NOMO-1 treated with dmso at 0.1 percent for 144 hours (cell line): ENCODE data around the gene MRPL44.

ENCODE experiments used
- DNase-seq: peaks from one replicate; lab custom pipeline; 2025; ENCODE audit not compliant: unreplicated experiment; lab: John Stamatoyannopoulos, UW

MRPL44 gene

DNA sequence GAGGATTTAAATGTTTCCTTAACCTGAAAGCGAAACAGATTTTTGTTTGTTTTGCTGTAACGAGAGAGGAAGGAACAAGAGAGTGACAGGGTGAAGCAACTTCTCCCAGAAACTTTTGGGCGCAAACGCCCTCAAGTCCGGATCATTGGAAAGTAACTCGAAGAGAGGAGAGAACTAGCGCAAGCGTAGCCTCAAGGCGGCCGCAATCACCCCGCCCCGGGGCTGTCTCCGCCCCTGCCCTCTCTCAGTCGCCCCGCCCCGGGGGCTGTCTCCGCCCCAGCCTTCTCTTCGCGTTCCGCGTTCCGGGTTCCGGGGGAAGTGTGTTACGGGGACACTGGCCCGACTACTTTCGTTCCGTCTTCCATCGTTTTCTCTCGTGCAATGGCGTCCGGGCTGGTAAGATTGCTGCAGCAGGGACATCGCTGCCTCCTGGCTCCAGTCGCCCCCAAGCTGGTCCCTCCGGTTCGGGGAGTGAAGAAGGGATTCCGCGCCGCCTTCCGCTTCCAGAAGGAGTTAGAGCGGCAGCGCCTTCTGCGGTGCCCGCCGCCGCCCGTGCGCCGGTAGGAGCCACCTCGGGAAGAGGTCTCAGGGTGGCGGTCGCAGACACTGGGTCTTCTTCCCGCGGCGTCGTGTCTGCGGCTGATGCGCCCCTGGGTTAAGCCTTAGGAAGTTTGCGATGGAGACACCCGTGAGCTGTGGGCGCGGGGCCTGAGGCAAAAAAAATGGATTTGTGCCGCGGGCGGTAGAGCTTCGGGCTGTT is at the start of gene MRPL44:
MRPL44 (plus strand) TSS at position 372 of the 760 bp plus-strand sequence; CDS start at position 382, 10 bp downstream.
- peak; percentile 96 for DNase-seq

DNA sequence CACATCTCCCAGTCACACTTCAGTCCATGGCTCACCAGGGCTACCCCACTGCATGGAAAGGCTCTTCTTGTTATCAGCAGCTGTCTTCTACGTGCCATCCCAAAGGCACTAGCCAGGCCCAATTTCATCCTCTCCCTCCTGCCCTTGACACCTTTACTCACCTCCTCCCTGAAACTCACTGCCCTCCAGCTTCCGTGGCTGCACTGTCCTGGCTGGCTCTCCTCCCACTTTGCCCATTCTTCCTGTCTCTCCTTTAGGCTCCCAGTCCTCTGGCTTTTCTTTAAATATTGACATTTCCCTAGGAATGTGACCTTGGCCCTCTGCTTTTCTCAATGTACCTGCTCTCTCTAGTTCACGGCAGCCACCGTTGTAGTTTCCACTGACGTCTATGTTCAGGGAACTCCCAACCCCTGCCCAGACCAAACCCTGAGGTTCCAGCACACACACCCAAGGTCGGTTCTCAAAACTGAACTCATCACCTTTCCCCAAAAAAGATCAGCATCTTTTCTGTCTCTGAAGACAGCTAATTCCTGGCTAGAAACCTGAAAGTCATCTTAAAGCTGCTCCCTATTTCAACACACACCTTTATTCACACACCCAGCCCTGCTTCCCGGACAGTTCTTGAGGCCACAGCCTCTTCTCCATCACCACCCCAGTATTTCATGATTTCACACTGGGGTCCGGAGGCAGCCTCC is 48.8 kb upstream of the MRPL44 start:
- DNase-seq, result no peak

- DNase-seq, result no peak
Measured at GRCh38 chr2:223909001-223909741, 48.1 kb upstream of the MRPL44 start.

GRCh38 chr2:223914324-223914723 is 42.9 kb upstream of the MRPL44 start:
- no peak for DNase-seq

DNA sequence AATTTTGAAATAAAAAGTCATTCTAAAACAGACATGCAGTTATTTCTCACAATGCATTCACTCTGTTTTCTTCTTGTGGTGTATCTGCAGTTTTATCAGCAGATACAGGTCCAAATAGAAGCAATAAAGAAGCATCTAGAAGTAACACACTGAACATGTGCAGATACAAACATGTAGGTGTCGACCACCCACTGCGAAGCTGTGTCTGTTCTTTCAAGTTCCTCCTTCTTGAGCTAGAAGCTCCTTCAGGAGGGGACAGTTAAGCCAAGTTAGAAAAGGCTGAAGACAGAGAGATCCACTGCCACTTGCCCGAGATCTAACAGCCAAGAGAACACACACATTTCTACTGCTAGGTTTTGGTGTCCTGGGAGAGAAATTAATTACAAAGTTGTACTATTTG is 42.2 kb upstream of the MRPL44 start:
- DNase-seq, result no peak

DNA sequence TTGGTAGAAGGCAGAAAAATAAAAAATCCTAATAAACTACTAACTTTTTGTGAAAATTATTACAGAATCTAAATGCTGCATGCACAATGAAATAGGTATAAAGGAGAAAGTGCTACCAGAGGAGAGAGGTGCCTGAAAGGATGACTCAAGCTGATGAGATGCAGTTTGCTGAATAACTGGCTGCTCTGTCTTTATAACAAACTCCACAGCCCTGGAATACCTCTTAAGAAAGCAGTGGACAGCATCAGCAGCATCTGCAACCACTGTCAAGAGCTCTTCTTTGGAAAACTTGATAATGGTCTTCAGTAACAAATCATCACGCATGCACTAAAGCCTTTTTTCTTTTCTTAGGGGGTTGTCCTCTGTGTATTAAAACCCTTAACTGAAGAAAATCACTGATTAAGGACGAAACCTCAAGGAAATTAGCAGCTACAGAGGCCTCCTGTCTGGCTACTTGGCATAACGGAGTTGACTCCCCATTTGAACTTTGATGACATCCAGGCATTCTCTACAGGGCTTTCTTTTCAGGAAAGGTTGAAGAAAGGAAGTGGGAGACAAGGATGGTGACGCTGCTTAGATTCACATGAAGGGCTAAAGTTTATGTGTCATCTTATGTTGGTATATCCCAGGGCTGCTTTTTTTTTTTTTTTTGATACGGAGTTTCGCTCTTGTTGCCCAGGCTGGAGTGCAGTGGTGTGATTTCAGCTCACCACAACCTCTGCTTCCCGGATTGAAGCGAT is 40.9 kb upstream of the MRPL44 start:
- no peak for DNase-seq

- DNase-seq, result peak; percentile 20
Measured at GRCh38 chr2:223918671-223919134, 38.6 kb upstream of the MRPL44 start.

DNA sequence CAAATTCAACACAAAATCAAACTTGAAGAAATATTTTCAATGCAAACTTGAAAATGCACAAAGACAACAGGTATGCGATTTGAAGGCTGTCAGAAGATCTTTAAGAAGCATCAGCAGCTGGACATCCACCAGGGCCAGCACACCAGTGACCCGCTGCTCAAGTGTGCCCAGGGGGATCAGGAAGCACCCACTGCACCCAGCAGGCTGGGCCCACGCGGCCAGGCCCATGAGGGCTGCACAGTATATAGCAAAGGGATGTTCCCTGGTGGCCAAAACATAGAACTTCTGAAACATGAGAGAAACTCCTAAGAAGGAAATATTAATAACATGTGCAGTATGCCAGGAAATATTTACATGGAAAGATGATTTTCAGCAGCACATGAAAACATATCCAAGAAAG is 37.2 kb upstream of the MRPL44 start:
- no peak for DNase-seq

GRCh38 chr2:223921204-223921603 is 36.1 kb upstream of the MRPL44 start:
- no peak for DNase-seq

DNA sequence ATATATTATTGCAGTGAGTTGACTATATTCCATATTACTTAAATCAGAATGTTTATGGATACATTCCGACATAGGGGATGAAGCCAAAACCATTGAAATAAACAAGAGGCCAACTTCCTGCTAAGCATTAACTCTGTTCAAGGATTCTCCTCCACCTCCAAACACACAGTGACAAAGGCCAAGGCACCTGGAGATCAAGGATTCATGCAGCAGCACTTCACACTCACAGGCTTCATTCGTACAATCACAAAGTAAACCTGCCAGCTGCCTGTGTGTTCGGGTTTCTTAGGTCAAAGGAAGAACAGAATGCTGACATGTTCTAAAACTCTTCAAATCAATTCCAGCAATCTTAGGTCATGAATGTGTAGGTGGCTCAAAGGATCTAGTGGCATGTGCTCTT is 35.0 kb upstream of the MRPL44 start:
- DNase-seq, result no peak

DNA sequence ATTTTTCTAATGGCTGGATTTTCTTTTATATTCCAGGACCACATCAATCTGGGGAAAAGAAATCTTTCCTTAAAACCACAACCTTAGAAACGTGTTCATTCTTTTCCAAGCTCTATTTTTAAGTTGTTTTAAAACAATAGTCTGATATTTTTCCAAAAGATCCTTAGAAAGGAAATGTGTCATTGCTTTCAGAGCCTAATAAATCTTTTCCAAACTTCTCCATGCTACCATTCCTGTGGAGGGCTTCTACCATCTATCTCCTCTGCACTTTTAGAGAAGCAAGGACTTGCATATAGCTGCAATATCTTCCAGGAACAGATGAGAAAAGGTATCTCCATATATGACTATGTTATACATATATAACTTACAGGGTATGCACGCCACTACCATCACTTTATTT is 33.3 kb upstream of the MRPL44 start:
- no peak for DNase-seq

DNA sequence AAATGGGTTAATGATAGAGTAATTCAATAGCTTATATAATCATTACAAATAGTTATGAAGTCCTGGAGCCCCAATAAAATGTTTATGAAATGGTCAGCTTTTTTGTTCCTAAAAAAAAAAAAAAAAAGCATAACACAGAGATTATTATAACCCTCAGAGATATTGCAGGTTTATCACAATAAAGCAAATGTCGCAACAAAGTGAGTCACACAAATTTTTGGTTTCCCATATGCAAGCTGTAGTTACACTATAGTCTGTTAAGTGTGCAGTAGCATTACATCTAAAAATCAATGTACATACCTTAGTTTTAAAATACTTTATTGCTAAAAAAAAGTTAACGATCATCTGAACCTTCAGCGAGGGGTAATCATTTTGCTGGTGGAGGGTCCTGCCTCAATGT is 32.2 kb upstream of the MRPL44 start:
- DNase-seq, result no peak

GRCh38 chr2:223928113-223929006 is 28.9 kb upstream of the MRPL44 start:
- no peak for DNase-seq

DNA sequence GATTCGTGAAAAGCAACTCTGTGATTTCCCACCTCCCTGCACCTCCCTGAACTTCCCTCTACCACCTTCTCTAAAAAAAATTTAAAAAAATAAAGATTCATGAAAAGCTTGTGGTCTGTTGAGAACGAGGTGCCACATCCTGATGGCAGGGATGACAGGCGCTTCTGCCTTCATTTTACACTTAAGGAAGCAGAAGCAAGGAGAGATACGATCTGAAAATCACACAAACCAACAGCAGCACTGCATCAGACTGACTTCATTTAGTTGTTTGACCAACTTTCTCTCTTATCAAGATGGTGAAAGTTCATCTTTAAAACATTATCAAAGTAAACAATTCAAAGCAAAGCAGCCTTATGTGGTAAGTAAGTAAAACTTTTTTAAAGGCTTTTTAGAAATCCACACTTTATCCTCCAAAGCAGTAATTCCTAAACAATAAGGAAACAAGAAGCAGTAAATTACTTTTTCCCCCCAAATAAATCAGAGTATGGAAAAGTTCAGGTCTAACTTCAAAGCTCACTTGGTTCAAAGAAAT is 27.6 kb upstream of the MRPL44 start:
- DNase-seq, result no peak

DNA sequence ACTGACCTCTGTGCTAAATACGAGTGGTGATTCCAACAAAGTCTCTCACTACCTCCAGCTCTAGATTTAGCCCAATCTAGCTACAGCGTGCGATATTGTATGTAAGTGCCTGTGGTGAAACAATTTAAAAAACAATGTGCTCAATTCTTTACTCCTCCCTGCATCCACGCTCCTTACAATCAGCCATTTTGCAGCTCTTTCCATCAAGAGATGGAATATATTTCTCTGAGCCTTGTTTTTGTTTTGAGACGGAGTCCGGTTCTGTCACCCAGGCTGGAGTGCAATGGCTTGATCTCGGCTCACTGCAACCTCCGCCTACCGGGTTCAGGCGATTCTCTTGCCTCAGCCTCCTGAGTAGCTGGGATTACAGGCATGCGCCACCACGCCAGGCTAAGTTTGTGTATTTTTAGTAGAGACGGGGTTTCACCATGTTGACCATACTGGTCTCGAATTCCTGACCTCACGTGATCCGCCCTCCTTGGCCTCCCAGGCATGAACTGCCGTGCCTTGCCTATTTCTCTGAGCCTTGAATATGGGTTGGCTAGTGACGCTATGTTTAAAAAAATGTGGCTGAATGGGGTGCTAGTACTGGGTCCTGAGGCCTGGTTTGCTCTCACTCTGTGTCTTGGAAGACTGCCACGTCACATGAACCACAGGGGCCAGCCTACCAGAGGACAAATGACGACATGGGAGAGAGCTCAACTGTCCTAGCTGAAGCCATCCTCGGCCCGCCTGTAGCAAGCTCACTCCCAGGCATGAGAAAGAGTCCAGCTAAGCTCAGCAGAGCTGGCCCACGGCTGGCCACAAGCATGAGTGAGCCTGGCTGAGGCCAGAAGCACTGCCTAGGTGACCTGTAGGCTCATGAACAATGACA is 26.9 kb upstream of the MRPL44 start:
- DNase-seq, result no peak

DNA sequence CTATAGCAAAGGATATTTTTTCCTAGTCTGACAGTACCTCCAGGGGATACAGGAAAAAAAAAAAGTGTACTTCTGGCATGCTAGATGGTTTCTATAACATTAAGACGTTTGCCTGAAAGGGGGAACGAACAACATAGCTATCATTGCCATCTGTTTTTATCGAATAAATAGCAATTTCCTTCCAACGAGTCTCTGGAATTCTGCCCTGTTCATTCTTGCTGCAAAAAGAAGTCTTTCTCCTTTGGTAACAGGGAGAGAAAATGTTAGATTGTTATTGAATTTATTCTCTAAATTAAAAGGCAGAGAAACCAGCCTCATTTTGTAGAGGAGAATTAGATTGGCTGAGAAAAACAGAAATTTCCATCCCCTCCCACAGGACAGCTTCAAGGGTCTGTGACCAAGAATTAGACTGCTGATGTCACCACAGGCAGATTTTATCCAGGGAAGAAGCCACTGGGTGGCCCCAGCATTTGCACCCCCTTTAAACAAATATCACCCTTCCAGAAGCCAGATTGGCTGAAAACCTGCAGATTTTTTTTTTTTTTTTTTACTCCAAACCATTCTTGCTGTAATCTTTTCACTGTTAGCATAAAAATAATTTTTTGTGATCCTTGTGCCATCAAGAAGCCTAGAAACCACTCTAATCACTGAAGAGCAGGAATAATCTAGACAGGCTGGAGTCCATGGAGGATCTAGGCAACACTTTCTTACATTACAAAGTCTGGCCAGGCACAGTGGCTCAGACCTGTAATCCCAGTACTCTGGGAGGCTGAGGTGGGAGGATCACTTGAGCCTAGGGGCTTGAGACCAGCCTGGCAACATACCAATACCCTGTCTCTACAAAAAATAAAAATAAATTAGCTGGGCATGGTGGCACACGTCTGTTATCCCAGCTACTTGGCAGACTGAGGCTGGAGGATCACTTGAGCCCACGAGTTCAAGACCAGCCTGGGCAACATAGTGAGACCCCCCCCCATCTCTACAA is 24.2 kb upstream of the MRPL44 start:
- no peak for DNase-seq

GRCh38 chr2:223934870-223935269 is 22.4 kb upstream of the MRPL44 start:
- DNase-seq, result no peak
